ENCODE measurements around the gene CDYL. TPM values are rescaled to one million over a fixed set of nuclear protein-coding genes. Genes with fewer than 3 reads are reported as not detected.

Gene CDYL
- total and polyA plus RNA-seq, 11 donors: 4.3 to 45.2 (median 30.6) TPM

GRCh38 chr6:4732691-4733315 is 43.4 kb upstream of the CDYL start:
- no peaks in the 10 kb centered on the region for H3K9me3 ChIP-seq
- ATAC-seq: peak; percentile 64 to 89 (median 81)
- H3K4me3 ChIP-seq: peak overlapping the region in 9 of 12 donors; percentile 24 to 51 (median 36)
- no peaks in the 10 kb centered on the region for H3K36me3 ChIP-seq
- H3K27me3 ChIP-seq: no peaks in the 10 kb centered on the region
- WGBS, 4 donors: 20 to 28% (median 23%) methylated on average over 10 of the region's 10 CpGs
- TF ChIP-seq POLR2A (IDR thresholded peaks at IDR 0.05) (no peak), CTCF (IDR thresholded peaks at IDR 0.05) (no peak)
- intact Hi-C loops (cut with DNase I): no loop called here
- peaks cover 0 to 11% (median 2%) of the 10 kb centered on the region in 12 donors for H3K4me1 ChIP-seq
- H3K27ac ChIP-seq: no peak overlapping the region
- DNase-seq: peak; percentile 23 to 80 (median 56)

- Histone ChIP-seq H3K27ac (no peak overlapping the region), H3K36me3 (no peaks in the 10 kb centered on the region), H3K27me3 (no peaks in the 10 kb centered on the region), H3K4me1 (peaks cover 0 to 11% (median 2%) of the 10 kb centered on the region in 12 donors), H3K4me3 (no peak overlapping the region), H3K9me3 (no peaks in the 10 kb centered on the region)
- DNase-seq (no peak), ATAC-seq (no peak)
- no peak for TF ChIP-seq CTCF (IDR thresholded peaks at IDR 0.05)
- TF ChIP-seq POLR2A (IDR thresholded peaks at IDR 0.05): no peak
- 84 to 100% (median 92%) methylated on average over 1 of the region's 1 CpG for WGBS, 4 donors
- intact Hi-C loops (cut with DNase I): no loop called here
Observed at GRCh38 chr6:4736371-4736873, 39.8 kb upstream of the CDYL start.

GRCh38 chr6:4740032-4740431 is 36.2 kb upstream of the CDYL start:
- TF ChIP-seq CTCF (IDR thresholded peaks at IDR 0.05) (no peak), POLR2A (IDR thresholded peaks at IDR 0.05) (no peak)
- Histone ChIP-seq H3K36me3 (no peaks in the 10 kb centered on the region), H3K27me3 (no peaks in the 10 kb centered on the region), H3K27ac (no peak overlapping the region), H3K4me1 (no peaks in the 10 kb centered on the region), H3K9me3 (no peaks in the 10 kb centered on the region), H3K4me3 (no peak overlapping the region)
- ATAC-seq (no peak), DNase-seq (no peak)
- 66 to 78% (median 71%) methylated on average over 6 of the region's 6 CpGs for WGBS, 4 donors
- intact Hi-C loops (cut with DNase I): no loop called here

GRCh38 chr6:4743062-4743461 is 33.1 kb upstream of the CDYL start:
- WGBS, 4 donors: 54 to 77% (median 62%) methylated on average over 2 of the region's 2 CpGs
- intact Hi-C loops (cut with DNase I): no loop called here
- H3K4me1 ChIP-seq: no peaks in the 10 kb centered on the region
- H3K9me3 ChIP-seq: no peaks in the 10 kb centered on the region
- H3K27me3 ChIP-seq: no peaks in the 10 kb centered on the region
- TF ChIP-seq POLR2A (IDR thresholded peaks at IDR 0.05): no peak
- no peak for TF ChIP-seq CTCF (IDR thresholded peaks at IDR 0.05)
- H3K4me3 ChIP-seq: no peak overlapping the region
- DNase-seq (no peak), ATAC-seq (no peak)
- H3K27ac ChIP-seq: no peak overlapping the region
- H3K36me3 ChIP-seq: no peaks in the 10 kb centered on the region

Measured in heart left ventricle (tissue), 16 donors.